Activated CD8-positive, alpha-beta memory T cell treated with anti-CD3 and anti-CD28 coated beads, Interleukin-2, amount 50 U/mL, for 1 hour (primary cell): ENCODE measurements around the gene CFLAR.
"Not testable (repeated sequence)": the region's sequence is repeated elsewhere in the genome, so short reads cannot be mapped to it uniquely, and the experiment has no call there.

ENCODE experiments used
- DNase-seq: peaks from one replicate; pipeline ENCODE4 v3.0.0-alpha.2; 2020; ENCODE audit errors: extremely low read depth

CFLAR gene

GRCh38 chr2:201182650-201183364 is 66.8 kb downstream of the CFLAR start, which contains the start of gene CASP10:
Gene CASP10, plus strand, starts transcription at chr2:201183141. Its CDS starts 2,637 bp downstream, at chr2:201185778.
- DNase-seq = no peak

DNA sequence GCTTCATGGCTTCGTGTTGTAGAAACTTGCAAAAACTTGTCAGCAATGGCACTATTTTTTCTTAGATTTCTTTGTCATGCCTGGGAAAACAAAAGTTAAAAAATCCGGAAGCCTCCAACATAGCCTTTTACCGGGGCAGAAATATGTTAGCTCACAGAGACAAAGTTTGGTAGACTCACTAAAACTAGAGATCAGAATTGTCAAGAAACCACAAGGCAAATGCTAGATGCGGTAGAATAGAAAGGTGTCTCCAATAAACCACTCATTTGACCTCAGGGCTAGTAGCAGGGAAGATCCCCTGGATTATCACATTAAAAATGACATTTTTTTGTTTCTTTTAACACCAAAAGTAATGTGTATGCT is 67.4 kb downstream of the CFLAR start:
- DNase-seq = no peak

GRCh38 chr2:201183835-201184234 is 67.9 kb downstream of the CFLAR start:
- not testable (repeated sequence) for DNase-seq

DNA sequence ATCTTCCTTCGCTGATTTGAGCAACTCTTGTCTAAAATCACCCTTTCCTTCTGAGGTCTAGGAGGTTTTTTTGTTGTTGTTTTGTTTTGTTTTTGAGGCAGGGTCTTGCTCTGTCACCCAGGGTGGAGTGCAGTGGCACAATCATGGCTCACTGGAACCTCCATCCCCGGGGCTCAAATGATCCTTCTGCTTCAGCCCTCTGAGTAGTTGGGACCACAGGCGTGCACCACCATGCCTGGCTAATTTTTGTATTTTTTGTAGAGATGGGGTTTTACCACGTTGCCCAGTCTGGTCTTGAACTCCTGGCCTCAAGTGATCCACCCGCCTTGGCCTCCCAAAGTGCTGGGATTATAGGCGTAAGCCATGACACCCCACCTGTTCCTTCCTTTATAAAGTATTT is 68.3 kb downstream of the CFLAR start:
- DNase-seq = not testable (repeated sequence)

DNA sequence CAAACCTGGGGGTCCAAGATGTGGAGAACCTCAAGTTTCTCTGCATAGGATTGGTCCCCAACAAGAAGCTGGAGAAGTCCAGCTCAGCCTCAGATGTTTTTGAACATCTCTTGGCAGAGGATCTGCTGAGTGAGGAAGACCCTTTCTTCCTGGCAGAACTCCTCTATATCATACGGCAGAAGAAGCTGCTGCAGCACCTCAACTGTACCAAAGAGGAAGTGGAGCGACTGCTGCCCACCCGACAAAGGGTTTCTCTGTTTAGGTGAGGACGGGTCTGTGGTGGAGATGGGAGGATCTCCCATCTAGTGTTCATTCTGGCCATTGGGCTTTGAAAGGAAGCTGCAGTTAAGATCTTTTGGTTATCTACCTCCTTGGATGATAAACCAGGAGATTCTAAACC is 69.9 kb downstream of the CFLAR start:
- no peak for DNase-seq

DNA sequence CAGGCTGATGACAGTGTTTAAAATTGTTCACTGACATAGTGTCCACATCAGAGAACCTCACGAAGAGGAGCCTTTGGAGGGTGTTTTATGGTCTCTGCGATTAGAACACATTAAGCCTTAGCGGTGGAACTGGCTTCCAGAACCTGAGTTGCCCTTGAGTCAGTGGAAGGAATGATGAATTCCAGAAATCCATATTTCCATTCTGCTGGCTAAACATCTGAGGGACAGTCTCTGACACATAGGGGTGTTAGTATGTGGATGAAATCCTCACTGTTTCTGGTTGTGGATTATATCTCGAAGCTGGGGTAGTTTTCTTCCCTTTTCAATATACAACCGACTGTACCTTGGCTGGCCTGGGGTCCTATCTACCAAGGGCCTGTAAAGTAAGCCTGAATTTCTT is 71.0 kb downstream of the CFLAR start:
- no peak for DNase-seq

- DNase-seq = no peak
Measured at GRCh38 chr2:201188449-201188848, 72.5 kb downstream of the CFLAR start.

- DNase-seq = no peak
Measured at GRCh38 chr2:201191132-201191875, 75.3 kb downstream of the CFLAR start.

DNA sequence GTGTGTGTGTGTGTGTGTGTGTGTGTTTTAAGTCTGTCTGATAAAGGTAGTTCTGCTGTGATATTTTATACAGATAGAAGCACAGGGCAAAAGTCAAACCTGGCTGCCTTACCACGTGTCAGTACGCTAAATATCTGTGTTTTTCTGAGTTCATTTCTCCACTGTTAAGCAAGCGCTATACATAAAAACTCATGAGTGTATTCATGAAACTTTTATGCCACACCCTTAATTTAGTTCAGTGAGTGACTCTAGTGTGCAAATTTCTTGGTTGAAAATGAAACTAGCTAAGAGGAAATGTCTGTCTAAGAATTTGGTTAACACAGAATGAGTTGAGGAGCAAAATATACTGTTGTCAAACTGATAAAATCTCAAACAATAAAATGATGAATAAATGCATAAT is 78.1 kb downstream of the CFLAR start:
- DNase-seq = no peak

GRCh38 chr2:201195331-201195730 is 79.4 kb downstream of the CFLAR start:
- DNase-seq = no peak

DNA sequence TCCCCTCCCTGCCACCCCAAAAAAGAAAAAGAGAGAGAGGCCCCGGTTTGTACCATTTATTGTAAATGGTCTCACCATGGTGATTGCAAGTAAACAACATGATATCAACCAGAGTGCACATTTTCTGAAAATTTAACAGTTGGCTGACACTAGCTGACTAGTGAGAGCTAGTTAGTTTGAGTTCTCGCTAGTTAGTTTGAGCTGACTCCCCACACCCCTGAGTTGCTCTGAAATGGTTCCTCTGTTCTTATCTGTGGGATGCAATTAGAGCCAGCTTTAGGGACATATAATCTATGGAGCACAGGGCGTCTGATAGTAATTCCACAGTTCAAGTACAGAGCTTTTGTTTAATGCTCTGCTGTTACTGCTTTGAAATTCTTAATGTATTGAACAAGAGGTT is 80.0 kb downstream of the CFLAR start:
- no peak for DNase-seq

GRCh38 chr2:201196803-201197202 is 80.8 kb downstream of the CFLAR start:
- DNase-seq = no peak

GRCh38 chr2:201197781-201198180 is 81.8 kb downstream of the CFLAR start:
- DNase-seq = no peak

- DNase-seq = no peak
Measured at GRCh38 chr2:201199847-201200246, 83.9 kb downstream of the CFLAR start.

DNA sequence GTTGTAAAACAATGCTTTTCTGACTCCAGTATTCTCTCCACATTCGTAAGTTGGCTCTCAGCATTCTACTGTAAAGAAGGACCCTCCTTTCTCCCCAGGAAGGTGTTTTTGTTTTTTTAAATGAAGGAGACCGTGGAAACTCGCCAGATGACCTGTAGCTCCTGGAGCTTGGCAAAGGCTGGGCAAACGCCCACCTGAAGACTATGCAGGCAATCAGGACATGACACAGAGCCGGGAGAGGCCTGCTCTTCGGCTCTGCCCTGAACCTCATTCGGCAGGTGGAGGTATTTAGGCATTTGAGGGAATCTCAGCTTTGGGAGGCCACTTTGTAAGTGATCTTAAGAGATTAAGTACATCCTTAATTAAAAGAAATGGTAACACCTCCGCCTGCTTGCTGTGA is 84.4 kb downstream of the CFLAR start:
- no peak for DNase-seq

- DNase-seq = no peak
Measured at GRCh38 chr2:201201371-201201770, 85.4 kb downstream of the CFLAR start.

- no peak for DNase-seq
Measured at GRCh38 chr2:201203916-201204654, 88.1 kb downstream of the CFLAR start.

- no peak for DNase-seq
Measured at GRCh38 chr2:201204655-201205514, 88.9 kb downstream of the CFLAR start.

- DNase-seq = no peak
Measured at GRCh38 chr2:201205515-201205849, 89.5 kb downstream of the CFLAR start.

GRCh38 chr2:201208563-201209252 is 92.7 kb downstream of the CFLAR start:
- DNase-seq = no peak

DNA sequence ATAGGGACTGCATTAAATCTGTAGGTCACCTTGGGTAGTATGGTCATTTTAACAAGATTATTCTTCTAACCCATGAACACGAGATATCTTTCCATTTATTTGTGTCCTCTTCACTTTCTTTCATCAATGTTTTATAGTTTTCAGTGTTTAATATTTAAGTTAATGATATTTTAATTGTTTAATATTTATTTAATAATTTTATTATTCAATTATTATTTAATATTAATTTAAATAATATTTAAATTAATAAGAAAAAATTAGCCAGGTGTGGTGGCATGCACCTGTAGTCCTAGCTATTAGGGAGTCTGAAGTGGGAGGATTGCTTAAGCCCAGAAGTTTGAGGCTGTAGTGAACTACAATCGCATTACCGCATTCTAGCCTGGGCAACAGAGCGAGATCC is 100.0 kb downstream of the CFLAR start:
- no peak for DNase-seq
